K562 (cell line): ENCODE data around the gene AGPAT4. TPM values are rescaled to one million over a fixed set of nuclear protein-coding genes. Genes with fewer than 3 reads are reported as not detected.

ENCODE experiments used
- RREB1 ChIP-seq: fragments of 250-450 bp; sonication (Bioruptor Pico); IDR thresholded peaks from 2 replicates; pipeline ENCODE4 v1.4.0; 2020
- ZNF717 ChIP-seq: fragments of 250-450 bp; sonication (Bioruptor Pico); IDR thresholded peaks from 2 replicates; pipeline ENCODE4 v1.5.0; 2021
- polyA plus RNA-seq, 8 experiments: library from polyadenylated mRNA; depleted of rRNA in 4 of 8; stranded (reverse) in 5 of 8; unstranded in 3 of 8; fragments of >200 nt; fragmentation: Nextera tagmentation in 2 of 8; fragmentation: Illumina TruSeq in 1 of 8; extraction: Ambion mirVana in 2 of 8; extraction: Trizol in 1 of 8; gene quantifications; 2 replicates each; pipeline versions ENCODE4 v1.2.1 to v1.2.3, GENCODE V29; 2011 to 2014; ENCODE audit warnings: inconsistent platforms in 1 of 8, missing spikeins in 1 of 8
- total RNA-seq, 7 experiments: library from RNA; depleted of rRNA in 6 of 7; stranded (reverse); fragments of >200 nt in 6 of 7; fragmentation: Illumina TruSeq in 2 of 7; extraction: Trizol in 2 of 7; gene quantifications; 2 replicates each; pipeline versions ENCODE4 v1.2.1 to v1.2.3, GENCODE V29; 2011 to 2021; ENCODE audit warnings: low replicate concordance in 1 of 7

The AGPAT4 gene
- total and polyA plus RNA-seq, 9 of the 15 experiments (the other 6 are each of a cell fraction or from before 2014, with no cell fraction given) = 2.2 to 15.0 (median 5.7) TPM

- TF ChIP-seq RREB1 (CRISPR knock-in tag) (no peak), ZNF717 (CRISPR knock-in tag) (no peak)
Measured at GRCh38 chr6:161135695-161136591, 137.9 kb downstream of the AGPAT4 start (continued).
